Spinal cord (tissue), 10 donors: ENCODE measurements around the gene RUFY4. TPM values are rescaled to one million over a fixed set of nuclear protein-coding genes. Genes with fewer than 3 reads are reported as not detected.

Source experiments
- DNase-seq, 6 donors: peaks; one replicate each; pipeline versions ENCODE4 v3.0.0 to v3.0.0-alpha.2; 2013 to 2015; ENCODE audit warnings: low spot score in 6 of 6, low read depth in 4 of 6
- H3K27ac ChIP-seq: one replicate; pipeline ENCODE4 v1.5.1; 2013; ENCODE audit warnings: low read depth, low read length, control low read depth
- H3K27me3 ChIP-seq: one replicate; pipeline ENCODE4 v1.6.1; 2013; ENCODE audit warnings: low read length; ENCODE audit not compliant: control insufficient read depth, insufficient read depth
- H3K36me3 ChIP-seq: one replicate; pipeline ENCODE4 v1.6.1; 2013; ENCODE audit warnings: low read length; ENCODE audit not compliant: control insufficient read depth, insufficient read depth
- H3K4me1 ChIP-seq: one replicate; pipeline ENCODE4 v1.6.1; 2013; ENCODE audit warnings: low read length; ENCODE audit not compliant: control insufficient read depth, insufficient read depth
- H3K4me3 ChIP-seq: one replicate; pipeline ENCODE4 v1.5.1; 2013; ENCODE audit warnings: low read depth, low read length, control low read depth
- H3K9me3 ChIP-seq: one replicate; pipeline ENCODE4 v1.6.1; 2013; ENCODE audit warnings: low read length; ENCODE audit not compliant: control insufficient read depth, insufficient read depth
- WGBS: methylation state at CpG from one replicate; pipeline ENCODE4 v1.1.5; 2013; ENCODE audit warnings: missing lambda C conversion rate; ENCODE audit not compliant: insufficient coverage; 5-methylcytosine and 5-hydroxymethylcytosine counted together
- polyA plus RNA-seq, 2 donors: library from polyadenylated mRNA; unstranded; fragments of 120-200 nt; gene quantifications; one replicate each; pipeline ENCODE4 v1.2.1, GENCODE V29; 2013; ENCODE audit not compliant: insufficient read length in 2 of 2
- total RNA-seq, 2 donors: library from RNA; depleted of rRNA in 1 of 2; stranded (reverse); fragments of 120-200 nt in 1 of 2; fragments of >200 nt in 1 of 2; gene quantifications; one replicate each; pipeline versions ENCODE4 v1.2.3 to v1.2.4, GENCODE V29; 2013 to 2014
- donor health status: healthy.

RUFY4 gene
- total and polyA plus RNA-seq, 4 donors: 0.06 to 0.67 (median 0.21) TPM

- Histone ChIP-seq H3K27ac (no peak overlapping the region), H3K4me3 (no peak overlapping the region), H3K4me1 (no peaks in the 10 kb centered on the region), H3K36me3 (no peaks in the 10 kb centered on the region), H3K27me3 (no peaks in the 10 kb centered on the region), H3K9me3 (no peaks in the 10 kb centered on the region)
- no peak for DNase-seq
- WGBS: 74% methylated on average over 15 of the region's 15 CpGs
These were observed 11.2 kb downstream of the RUFY4 start for GRCh38 chr2:218079943-218080913.

- no peak for DNase-seq
- WGBS: 81% methylated on average over 1 of the region's 2 CpGs
- H3K4me3 ChIP-seq: no peak overlapping the region
- no peak overlapping the region for H3K27ac ChIP-seq
- H3K9me3 ChIP-seq: peaks cover 2% of the 10 kb centered on the region
- H3K4me1 ChIP-seq: no peaks in the 10 kb centered on the region
- H3K36me3 ChIP-seq: no peaks in the 10 kb centered on the region
- H3K27me3 ChIP-seq: no peaks in the 10 kb centered on the region
These were observed 12.0 kb downstream of the RUFY4 start for GRCh38 chr2:218081063-218081462.

GRCh38 chr2:218081695-218082094 lies 12.6 kb downstream of the RUFY4 start:
- Histone ChIP-seq H3K36me3 (no peaks in the 10 kb centered on the region), H3K27me3 (no peaks in the 10 kb centered on the region), H3K4me1 (no peaks in the 10 kb centered on the region), H3K9me3 (peaks cover 6% of the 10 kb centered on the region), H3K27ac (no peak overlapping the region), H3K4me3 (no peak overlapping the region)
- DNase-seq: no peak
- 77% methylated on average over 5 of the region's 7 CpGs for WGBS

GRCh38 chr2:218082586-218083351 lies 13.7 kb downstream of the RUFY4 start:
- peaks cover 6% of the 10 kb centered on the region for H3K9me3 ChIP-seq

GRCh38 chr2:218083352-218083676 lies 14.3 kb downstream of the RUFY4 start:
- no peaks in the 10 kb centered on the region for H3K27me3 ChIP-seq
- no peak overlapping the region for H3K27ac ChIP-seq
- no peaks in the 10 kb centered on the region for H3K4me1 ChIP-seq
- no peak for DNase-seq
- peaks cover 6% of the 10 kb centered on the region for H3K9me3 ChIP-seq
- WGBS: no CpG with 5 or more reads among the region's 3 CpGs
- no peaks in the 10 kb centered on the region for H3K36me3 ChIP-seq
- no peak overlapping the region for H3K4me3 ChIP-seq

More at GRCh38 chr2:218082586-218083351, 13.7 kb downstream of the RUFY4 start:
- H3K4me3 ChIP-seq: no peak overlapping the region
- H3K27ac ChIP-seq: no peak overlapping the region
- no peaks in the 10 kb centered on the region for H3K27me3 ChIP-seq
- no peak for DNase-seq
- no peaks in the 10 kb centered on the region for H3K4me1 ChIP-seq
- no peaks in the 10 kb centered on the region for H3K36me3 ChIP-seq
- 75% methylated on average over 7 of the region's 14 CpGs for WGBS

- no peaks in the 10 kb centered on the region for H3K4me1 ChIP-seq
- H3K36me3 ChIP-seq: no peaks in the 10 kb centered on the region
- H3K4me3 ChIP-seq: no peak overlapping the region
- DNase-seq: no peak
- no peaks in the 10 kb centered on the region for H3K27me3 ChIP-seq
- peaks cover 6% of the 10 kb centered on the region for H3K9me3 ChIP-seq
- H3K27ac ChIP-seq: no peak overlapping the region
These were observed 17.4 kb downstream of the RUFY4 start for GRCh38 chr2:218086478-218086877.

- H3K36me3 ChIP-seq: no peaks in the 10 kb centered on the region
- H3K9me3 ChIP-seq: peaks cover 6% of the 10 kb centered on the region
- H3K27me3 ChIP-seq: no peaks in the 10 kb centered on the region
- 72% methylated on average over 6 of the region's 8 CpGs for WGBS
- DNase-seq: no peak
- no peaks in the 10 kb centered on the region for H3K4me1 ChIP-seq
- H3K27ac ChIP-seq: no peak overlapping the region
- no peak overlapping the region for H3K4me3 ChIP-seq
These were observed 20.2 kb downstream of the RUFY4 start for GRCh38 chr2:218089259-218089658.

- H3K9me3 ChIP-seq: no peaks in the 10 kb centered on the region
- no peak for DNase-seq
- H3K4me3 ChIP-seq: no peak overlapping the region
- H3K27ac ChIP-seq: no peak overlapping the region
- no peaks in the 10 kb centered on the region for H3K4me1 ChIP-seq
- 89% methylated on average over 1 of the region's 3 CpGs for WGBS
- no peaks in the 10 kb centered on the region for H3K27me3 ChIP-seq
- H3K36me3 ChIP-seq: no peaks in the 10 kb centered on the region
These were observed 22.7 kb downstream of the RUFY4 start for GRCh38 chr2:218091746-218092145.

GRCh38 chr2:218093879-218094278 lies 24.8 kb downstream of the RUFY4 start:
- no peak for DNase-seq
- no peak overlapping the region for H3K4me3 ChIP-seq
- no peak overlapping the region for H3K27ac ChIP-seq
- H3K9me3 ChIP-seq: no peaks in the 10 kb centered on the region
- no peaks in the 10 kb centered on the region for H3K4me1 ChIP-seq
- H3K27me3 ChIP-seq: no peaks in the 10 kb centered on the region
- no peaks in the 10 kb centered on the region for H3K36me3 ChIP-seq
- 96% methylated on average over 2 of the region's 3 CpGs for WGBS
